Stimulated activated CD4-positive, alpha-beta T cell treated with anti-CD3 and anti-CD28 coated beads, Interleukin-2, amount 100 ng/mL, for 24 hours (primary cell): Measurements from ENCODE around the gene APEX1.

ENCODE experiments used
- DNase-seq, 2 donors: peaks; one replicate each; pipeline ENCODE4 v3.0.0-alpha.2; 2020

Gene APEX1

GRCh38 chr14:20454516-20455354 is at the start of gene APEX1, which contains the start of gene OSGEP:
Gene APEX1, plus strand, starts transcription at chr14:20455226. Its CDS starts 420 bp downstream, at chr14:20455646.
Gene OSGEP, minus strand, starts transcription at chr14:20454812. Its CDS starts 129 bp downstream, at chr14:20454683.
- peak; percentile 97 for DNase-seq

DNA sequence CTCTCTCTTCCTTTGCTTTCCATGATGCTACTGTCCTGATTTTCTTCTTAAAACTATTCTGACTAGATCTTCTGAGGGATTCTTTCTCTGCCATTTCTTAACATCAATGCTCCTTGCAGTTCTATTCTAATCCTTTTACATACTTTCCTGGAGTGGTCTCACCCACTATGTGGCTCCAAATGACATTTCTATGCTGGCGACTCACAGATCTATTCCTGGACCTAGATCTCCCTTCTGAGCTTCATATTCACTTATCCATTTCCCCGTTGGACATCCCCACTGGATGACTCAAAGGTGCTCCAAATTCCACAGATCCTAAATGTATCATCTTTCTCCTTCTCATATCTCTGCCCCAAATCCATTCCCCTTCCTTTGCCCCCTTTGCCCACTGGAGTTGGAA is 45.8 kb upstream of the APEX1 start:
- no peak for DNase-seq

GRCh38 chr14:20412411-20412810 is 42.6 kb upstream of the APEX1 start:
- DNase-seq: no peak

DNA sequence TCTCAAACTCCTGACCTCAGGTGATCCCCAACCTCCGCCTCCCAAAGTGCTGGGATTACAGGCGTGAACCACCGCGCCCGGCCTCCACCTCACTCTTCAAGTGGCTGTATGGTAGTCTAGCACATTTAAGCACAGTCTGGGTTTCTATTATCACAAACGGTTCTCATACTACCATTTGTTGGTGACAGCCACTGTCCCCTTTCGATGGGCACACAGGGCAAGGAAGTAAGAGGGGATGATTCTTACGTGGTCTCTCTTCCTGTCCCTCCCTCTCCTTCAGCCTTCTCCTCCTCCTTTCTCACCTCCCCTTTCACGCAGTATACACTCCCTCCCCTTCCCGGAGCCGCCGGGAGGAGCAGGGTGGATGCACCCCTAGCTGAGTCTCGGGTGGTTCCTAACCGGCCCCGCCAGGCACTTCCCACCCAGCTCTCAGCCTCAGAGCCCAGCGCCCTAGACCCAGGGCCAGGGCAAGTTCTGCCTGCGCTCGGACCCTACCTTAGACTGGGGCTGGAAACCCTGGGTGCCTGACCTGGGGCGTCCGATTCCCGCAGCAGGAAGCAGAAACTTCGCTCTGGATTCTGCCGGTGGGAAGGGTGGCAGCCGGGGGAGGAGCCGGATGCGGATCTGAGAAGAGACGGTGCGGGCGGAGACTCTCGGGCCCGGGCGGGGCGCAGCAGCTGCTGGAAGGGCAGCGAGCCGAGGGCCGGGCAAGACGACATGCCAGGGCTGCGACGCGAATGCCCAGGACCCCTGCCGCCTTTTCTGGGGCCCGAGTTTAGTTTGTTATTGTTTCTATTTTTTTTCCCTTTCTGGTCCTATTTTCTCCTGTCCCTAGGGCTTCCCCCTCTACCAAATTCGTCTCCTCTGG is 41.9 kb upstream of the APEX1 start, which contains the start of gene TEP1:
Gene TEP1, minus strand, starts transcription at position 626 of the 868 bp plus-strand sequence. CDS start 5,062 bp downstream, outside the sequence.
- DNase-seq: peak; percentile 80 to 84

GRCh38 chr14:20413744-20414082 is 41.3 kb upstream of the APEX1 start:
- DNase-seq: peak; percentile 16 to 28

DNA sequence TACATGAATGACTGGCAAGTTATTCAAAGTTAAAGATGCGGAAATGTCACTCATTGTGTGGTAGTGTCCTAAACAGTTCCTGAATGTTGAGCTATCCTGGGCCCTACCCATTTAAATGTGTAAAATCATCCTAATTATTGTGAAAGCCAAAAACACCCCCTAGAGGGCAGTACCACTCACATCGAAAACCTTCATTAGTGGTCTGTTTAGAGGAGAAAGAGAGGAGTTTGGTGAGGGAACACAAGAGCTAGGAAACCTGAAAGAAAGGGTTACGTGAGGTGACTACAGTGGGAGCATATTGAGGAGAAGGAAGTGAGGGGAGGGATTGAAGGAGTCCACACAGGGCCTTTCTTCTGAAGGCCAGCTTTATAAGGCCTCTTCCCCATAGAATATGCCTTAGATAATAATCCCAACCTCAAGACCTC is 39.2 kb upstream of the APEX1 start:
- DNase-seq: peak in 1 of 2 donors; percentile 35

DNA sequence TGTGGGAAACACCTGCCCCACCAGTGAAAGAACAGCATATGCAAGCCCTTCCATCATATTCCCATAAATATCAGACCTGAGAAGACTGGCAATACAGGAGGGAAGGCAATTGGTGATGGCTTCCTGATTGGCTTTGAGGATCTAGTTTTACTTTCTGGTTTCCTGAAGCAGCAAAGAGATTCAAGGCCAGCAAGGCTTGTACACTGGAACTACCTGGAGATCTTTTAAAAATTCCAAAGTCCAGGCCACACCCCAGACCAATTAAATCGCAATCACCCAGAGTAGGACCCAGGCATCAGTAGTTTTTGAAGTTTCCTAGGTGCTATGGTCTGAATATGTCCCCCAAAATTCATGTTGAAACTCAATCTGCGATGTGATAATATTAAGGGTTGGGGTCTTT is 38.8 kb upstream of the APEX1 start:
- no peak for DNase-seq

GRCh38 chr14:20417250-20418186 is 37.5 kb upstream of the APEX1 start:
- no peak for DNase-seq

GRCh38 chr14:20418501-20418909 is 36.5 kb upstream of the APEX1 start:
- no peak for DNase-seq

GRCh38 chr14:20419419-20419818 is 35.6 kb upstream of the APEX1 start:
- DNase-seq: no peak

GRCh38 chr14:20421267-20421666 is 33.8 kb upstream of the APEX1 start:
- DNase-seq: no peak

GRCh38 chr14:20422886-20423285 is 32.1 kb upstream of the APEX1 start:
- DNase-seq: no peak

DNA sequence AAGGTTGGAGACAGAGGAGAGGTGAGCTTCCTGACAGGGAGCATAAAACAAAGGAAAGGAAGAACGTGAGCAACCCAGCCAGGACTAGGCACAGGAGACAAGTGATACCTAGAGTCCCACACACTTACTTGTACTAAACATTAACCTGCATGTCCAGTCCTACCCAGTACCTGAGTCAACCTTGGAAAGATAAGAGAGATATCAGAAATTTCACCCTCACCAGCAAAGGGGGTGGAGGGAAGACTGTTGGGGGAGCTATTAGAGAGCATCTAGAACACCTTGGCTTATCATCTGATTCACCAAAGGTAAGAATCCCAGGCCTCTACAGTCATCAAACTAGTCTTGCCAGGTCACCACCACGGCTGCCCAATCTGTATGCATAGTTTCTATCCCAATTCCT is 30.2 kb upstream of the APEX1 start:
- DNase-seq: no peak

GRCh38 chr14:20427231-20428009 is 27.6 kb upstream of the APEX1 start:
- no peak for DNase-seq

DNA sequence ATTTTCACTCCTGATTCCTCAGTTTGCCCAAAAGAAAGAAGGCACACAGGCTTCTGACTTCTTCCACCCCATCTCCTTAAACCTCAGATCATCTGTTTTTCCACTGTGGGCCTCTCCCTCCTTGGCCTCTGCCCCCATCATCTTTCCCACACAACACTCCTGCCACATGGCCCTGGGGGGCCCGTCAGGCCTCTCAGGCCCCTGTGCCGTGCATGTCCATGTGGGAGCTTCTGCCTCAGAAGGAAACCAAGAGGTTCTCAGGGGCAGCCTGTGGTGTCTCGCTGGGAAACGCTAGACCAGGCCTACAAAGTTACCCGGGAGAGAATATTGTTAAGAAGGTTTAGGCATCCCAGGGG is 27.0 kb upstream of the APEX1 start:
- DNase-seq: no peak

- DNase-seq: no peak
Observed at GRCh38 chr14:20428802-20429201, 26.2 kb upstream of the APEX1 start.

- no peak for DNase-seq
Observed at GRCh38 chr14:20429801-20430669, 25.0 kb upstream of the APEX1 start.

DNA sequence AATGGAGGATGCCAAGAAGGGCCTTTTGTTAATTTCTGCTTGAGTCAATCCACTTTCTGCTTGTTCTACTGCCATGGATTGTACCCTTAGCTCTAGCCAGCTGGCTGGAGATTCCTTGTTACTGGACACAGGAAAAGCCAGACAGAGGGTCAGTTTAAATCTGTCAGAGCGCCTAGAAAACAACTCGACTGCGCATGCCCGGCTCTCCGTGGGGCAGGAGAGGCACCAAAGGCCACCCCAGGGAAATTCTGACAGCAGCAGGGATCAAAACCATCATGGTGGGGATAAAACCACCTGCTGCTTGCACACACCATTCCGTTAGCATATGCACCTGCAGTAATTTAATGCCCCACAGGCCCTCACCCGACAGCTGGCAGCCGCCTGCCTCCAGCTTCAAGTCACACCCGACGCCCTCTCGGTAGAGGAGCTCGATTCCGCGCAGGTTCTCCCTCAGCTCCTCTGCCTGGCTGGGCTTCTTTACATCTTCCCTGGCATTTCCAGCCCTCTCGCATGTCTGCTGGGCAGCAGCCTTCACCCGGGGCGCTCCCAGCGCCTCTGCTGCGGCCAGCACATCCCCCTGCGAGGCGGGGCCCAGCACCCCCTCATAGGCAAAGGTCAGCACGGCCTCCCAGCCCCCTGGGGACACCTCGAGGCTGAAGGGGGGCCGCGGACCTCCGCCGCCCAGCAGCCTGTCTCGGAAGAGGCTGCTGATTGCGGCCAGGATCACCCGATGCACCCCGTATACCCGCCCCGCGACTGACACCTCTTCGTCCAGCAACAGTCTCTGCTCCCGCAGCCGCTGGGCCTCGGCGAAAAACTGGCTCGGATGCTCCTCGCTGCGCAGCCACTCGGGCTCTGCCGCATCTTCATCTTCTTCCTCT is 20.1 kb upstream of the APEX1 start:
- no peak for DNase-seq

- DNase-seq: no peak
Observed at GRCh38 chr14:20435582-20436362, 19.3 kb upstream of the APEX1 start, which contains the start of gene KLHL33. Gene KLHL33, minus strand, starts transcription at chr14:20436166. Its CDS starts 355 bp downstream, at chr14:20435811.
